Lower lobe of right lung (tissue), 2 donors: Measurements from ENCODE around the gene ADAM12. TPM values are rescaled to one million over a fixed set of nuclear protein-coding genes. Genes with fewer than 3 reads are reported as not detected.

Source experiments
- ATAC-seq, 2 donors: fragments of 200-7000 bp; cut with Tn5 transposase; one replicate each; pipeline ENCODE4 v1.9.1; 2020 to 2022; ENCODE audit warnings: mild to moderate bottlenecking in 2 of 2, moderate library complexity in 2 of 2
- DNase-seq: peaks from one replicate; pipeline ENCODE4 v3.0.0-alpha.2; 2020
- H3K27ac ChIP-seq: fragments of 200-600 bp; one replicate; pipeline ENCODE4 v1.8.0; 2022
- H3K27me3 ChIP-seq: fragments of 200-600 bp; one replicate; pipeline ENCODE4 v1.8.0; 2022; ENCODE audit warnings: low read depth
- H3K36me3 ChIP-seq: fragments of 200-600 bp; one replicate; pipeline ENCODE4 v1.8.0; 2022; ENCODE audit warnings: mild to moderate bottlenecking
- H3K4me1 ChIP-seq: fragments of 200-600 bp; one replicate; pipeline ENCODE4 v1.8.0; 2022
- H3K4me3 ChIP-seq: fragments of 200-600 bp; one replicate; pipeline ENCODE4 v1.8.0; 2022; ENCODE audit warnings: mild to moderate bottlenecking
- H3K9me3 ChIP-seq: fragments of 200-600 bp; one replicate; pipeline ENCODE4 v1.8.0; 2022
- intact Hi-C: fragments of 100-400 bp; cut with DNase I; formaldehyde crosslinking; loops from one replicate; pipeline ENCODE4 v1.11.0; 2022
- total RNA-seq: library from RNA; stranded (reverse); fragmentation: NEBNext Ultra II Directional; extraction: Animal tissue kit (Norgen Biotek cat#: 25700); gene quantifications from one replicate; pipeline ENCODE4 v1.2.1, GENCODE V29; 2021
- TF ChIP-seq, protein P1 (sequence below): fragments of 200-600 bp; IDR thresholded peaks from one replicate; pipeline ENCODE4 v1.8.0; 2022; ENCODE audit warnings: antibody characterized with exemption, mild to moderate bottlenecking
- donor health status: DM: no; HTN: yes; CAD: no; lungs with severe emphysema.

ADAM12 gene
- total RNA-seq, 1 donor from 2014 or later, result 0.92 TPM

DNA sequence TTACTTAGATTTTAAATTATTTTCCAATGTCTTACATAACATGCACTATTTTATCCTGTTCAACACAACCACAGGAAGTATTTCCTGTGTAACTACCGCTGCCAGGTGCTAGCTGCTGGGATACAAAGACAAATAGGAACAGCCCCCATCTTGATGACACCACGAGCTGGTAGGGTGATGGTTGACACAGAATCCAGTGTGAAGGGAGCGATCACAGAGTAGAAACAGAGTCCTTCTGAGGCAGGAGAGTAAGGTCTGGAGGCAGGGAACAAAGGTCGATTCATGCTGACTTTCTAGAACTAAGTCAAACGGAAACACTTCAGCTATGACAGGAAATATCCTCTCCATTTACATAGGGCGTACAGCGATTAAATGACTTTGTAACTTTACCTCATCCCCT, 232.3 kb downstream of the ADAM12 start:
- ATAC-seq (no peak), DNase-seq (no peak)
- H3K27me3 ChIP-seq, result no peaks in the 10 kb centered on the region
- H3K27ac ChIP-seq, result no peak overlapping the region
- intact Hi-C loops, result no loop called here
- TF ChIP-seq, protein P1, sequence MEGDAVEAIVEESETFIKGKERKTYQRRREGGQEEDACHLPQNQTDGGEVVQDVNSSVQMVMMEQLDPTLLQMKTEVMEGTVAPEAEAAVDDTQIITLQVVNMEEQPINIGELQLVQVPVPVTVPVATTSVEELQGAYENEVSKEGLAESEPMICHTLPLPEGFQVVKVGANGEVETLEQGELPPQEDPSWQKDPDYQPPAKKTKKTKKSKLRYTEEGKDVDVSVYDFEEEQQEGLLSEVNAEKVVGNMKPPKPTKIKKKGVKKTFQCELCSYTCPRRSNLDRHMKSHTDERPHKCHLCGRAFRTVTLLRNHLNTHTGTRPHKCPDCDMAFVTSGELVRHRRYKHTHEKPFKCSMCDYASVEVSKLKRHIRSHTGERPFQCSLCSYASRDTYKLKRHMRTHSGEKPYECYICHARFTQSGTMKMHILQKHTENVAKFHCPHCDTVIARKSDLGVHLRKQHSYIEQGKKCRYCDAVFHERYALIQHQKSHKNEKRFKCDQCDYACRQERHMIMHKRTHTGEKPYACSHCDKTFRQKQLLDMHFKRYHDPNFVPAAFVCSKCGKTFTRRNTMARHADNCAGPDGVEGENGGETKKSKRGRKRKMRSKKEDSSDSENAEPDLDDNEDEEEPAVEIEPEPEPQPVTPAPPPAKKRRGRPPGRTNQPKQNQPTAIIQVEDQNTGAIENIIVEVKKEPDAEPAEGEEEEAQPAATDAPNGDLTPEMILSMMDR, result no peak
- peaks cover 5% of the 10 kb centered on the region for H3K9me3 ChIP-seq
- no peak overlapping the region for H3K4me3 ChIP-seq
- H3K36me3 ChIP-seq, result no peaks in the 10 kb centered on the region
- no peaks in the 10 kb centered on the region for H3K4me1 ChIP-seq

DNA sequence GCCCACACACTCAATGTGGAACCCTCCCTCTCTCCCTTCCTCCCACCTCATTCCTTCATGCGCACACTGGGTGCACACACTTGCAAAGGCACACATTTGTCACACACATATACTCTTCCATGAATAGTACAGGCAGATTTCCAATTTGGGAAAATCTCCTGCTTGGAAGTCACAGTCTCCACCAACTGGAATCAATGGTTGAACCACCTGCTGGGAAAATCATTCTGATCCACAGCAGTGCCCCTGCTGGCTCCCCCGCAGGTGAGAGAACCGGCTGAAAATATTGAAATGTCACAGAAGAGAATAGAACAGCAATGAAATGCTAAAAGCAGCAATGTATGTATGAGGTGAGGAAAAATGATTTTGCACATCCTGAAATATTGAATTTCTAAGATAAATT, 232.7 kb downstream of the ADAM12 start:
- no peaks in the 10 kb centered on the region for H3K36me3 ChIP-seq
- no peaks in the 10 kb centered on the region for H3K27me3 ChIP-seq
- intact Hi-C loops, result no loop called here
- TF ChIP-seq, protein P1, result no peak
- no peaks in the 10 kb centered on the region for H3K4me1 ChIP-seq
- no peak overlapping the region for H3K27ac ChIP-seq
- H3K9me3 ChIP-seq, result peaks cover 9% of the 10 kb centered on the region
- ATAC-seq (no peak), DNase-seq (no peak)
- no peak overlapping the region for H3K4me3 ChIP-seq

DNA sequence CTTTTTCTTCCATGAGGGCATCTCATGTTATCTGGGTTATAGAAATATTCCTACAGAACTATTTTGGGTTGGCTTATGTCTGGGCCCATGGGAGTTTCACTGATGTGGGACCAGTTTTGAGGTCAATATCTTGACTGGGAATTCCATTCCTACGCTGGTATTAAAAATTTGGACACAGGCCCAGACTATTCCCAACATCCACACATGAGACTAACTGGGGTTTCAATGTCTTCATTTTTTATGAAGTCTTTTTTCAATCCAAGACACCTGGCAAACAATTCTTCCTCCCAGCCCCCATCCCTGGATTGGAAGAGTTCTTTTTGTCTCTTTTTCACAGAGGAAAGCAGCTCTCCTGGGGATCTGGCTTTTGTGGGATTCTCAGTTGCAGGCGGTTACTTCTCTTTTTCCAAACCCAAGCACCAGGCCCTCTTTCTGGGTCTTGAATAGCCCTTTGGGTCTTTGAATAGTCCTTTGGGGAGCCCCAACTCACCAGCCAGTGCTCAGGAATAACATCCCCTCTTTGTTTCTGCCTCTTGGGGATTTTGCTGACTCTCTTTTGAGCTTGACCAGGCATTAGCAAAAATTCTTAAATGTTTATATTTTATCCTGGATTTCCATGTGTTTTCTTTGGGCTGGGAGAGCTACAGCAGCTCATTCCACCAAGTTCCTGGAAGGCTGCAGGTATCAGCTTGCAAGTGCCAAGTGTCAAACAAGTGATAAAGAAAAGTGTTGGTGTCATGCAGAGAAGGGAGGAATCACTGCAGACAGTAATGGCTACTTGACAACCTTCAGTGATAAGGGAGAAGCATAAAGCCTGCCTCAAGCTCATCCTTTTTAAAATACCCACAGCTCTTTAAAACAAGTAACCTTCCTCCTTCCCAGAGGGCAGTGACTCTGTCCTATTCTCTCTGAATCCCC, 234.3 kb downstream of the ADAM12 start:
- Histone ChIP-seq H3K4me3 (no peak overlapping the region), H3K9me3 (peaks cover 9% of the 10 kb centered on the region), H3K4me1 (no peaks in the 10 kb centered on the region), H3K36me3 (no peaks in the 10 kb centered on the region), H3K27me3 (no peaks in the 10 kb centered on the region), H3K27ac (no peak overlapping the region)
- DNase-seq, result no peak
- intact Hi-C loops, result no loop called here
- no peak for ATAC-seq
- TF ChIP-seq, protein P1, result no peak

DNA sequence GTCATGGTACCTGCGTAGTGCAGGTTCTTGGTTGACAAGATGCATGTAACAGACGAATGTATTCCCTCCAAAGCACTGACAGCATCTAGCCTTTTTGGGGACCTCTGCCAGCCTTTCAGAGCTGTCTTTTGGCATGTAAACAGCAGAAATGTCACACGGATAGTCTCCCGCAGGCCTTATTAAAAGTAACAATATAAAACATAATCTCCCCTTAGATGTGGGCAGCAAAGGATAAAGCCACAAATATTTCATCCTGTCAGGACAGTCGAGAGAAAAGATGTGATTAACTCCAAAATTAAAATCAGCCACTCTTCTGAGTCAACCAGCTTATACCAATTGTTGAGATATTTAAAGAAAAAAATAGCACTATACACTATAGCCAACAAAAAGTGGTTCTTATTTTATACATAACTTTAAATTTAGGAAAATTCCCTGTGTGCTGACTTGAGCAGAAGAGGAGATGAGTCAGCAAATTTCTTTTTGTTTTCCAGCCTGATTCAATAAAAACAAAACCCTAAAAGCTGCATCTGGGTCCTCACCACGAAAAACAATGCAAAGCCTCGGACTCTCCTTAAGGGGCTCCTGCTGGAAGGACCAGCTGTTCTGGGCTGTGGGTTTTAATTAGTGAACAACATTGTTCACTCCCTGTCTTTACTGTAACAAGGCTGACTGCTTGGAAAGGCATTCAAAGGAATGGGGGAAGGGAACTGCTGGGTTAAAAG, 240.2 kb downstream of the ADAM12 start:
- DNase-seq (no peak), ATAC-seq (no peak)
- TF ChIP-seq, protein P1, result no peak
- H3K9me3 ChIP-seq, result peaks cover 9% of the 10 kb centered on the region
- no peak overlapping the region for H3K4me3 ChIP-seq
- no peaks in the 10 kb centered on the region for H3K27me3 ChIP-seq
- intact Hi-C loops, result no loop called here
- no peak overlapping the region for H3K27ac ChIP-seq
- no peaks in the 10 kb centered on the region for H3K36me3 ChIP-seq
- no peaks in the 10 kb centered on the region for H3K4me1 ChIP-seq

DNA sequence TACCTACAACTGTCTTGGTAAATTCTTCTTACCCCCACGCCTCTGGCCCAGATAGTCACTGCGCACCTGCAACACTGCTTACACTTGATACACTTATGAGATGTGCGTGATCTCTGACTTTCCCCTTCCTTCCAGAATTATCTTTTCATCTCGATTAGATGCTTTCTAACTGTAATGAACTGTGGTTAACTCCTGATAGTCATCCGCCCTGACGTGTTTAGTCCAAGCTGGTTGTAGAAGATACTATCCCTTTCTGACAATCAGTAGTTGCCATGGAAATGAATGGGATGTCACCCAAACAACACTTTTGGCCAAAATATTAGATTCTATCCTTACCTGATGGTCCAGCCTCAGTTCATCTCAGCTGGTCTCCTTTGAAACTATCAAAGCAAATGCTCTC, 241.5 kb downstream of the ADAM12 start:
- no peak overlapping the region for H3K27ac ChIP-seq
- TF ChIP-seq, protein P1, result no peak

More for the DNA sequence above, 241.5 kb downstream of the ADAM12 start:
- H3K9me3 ChIP-seq, result peaks cover 9% of the 10 kb centered on the region
- no peaks in the 10 kb centered on the region for H3K27me3 ChIP-seq
- no peak overlapping the region for H3K4me3 ChIP-seq
- DNase-seq (no peak), ATAC-seq (no peak)
- H3K36me3 ChIP-seq, result no peaks in the 10 kb centered on the region
- intact Hi-C loops, result no loop called here
- H3K4me1 ChIP-seq, result no peaks in the 10 kb centered on the region
